ENCODE measurements around the gene GPSM1. TPM values are rescaled to one million over a fixed set of nuclear protein-coding genes. Genes with fewer than 3 reads are reported as not detected.

The GPSM1 gene
- total RNA-seq, 1 donor from 2014 or later = 140 TPM

- peaks cover 10% of the 10 kb centered on the region for H3K27me3 Mint-ChIP-seq (ENCODE audit: unreplicated experiment)
- peaks cover 5% of the 10 kb centered on the region for H3K9me3 Mint-ChIP-seq (ENCODE audit: unreplicated experiment)
- H3K36me3 Mint-ChIP-seq (ENCODE audit: unreplicated experiment) = peaks cover under 1% of the 10 kb centered on the region
- no peak for DNase-seq
- peaks cover 7% of the 10 kb centered on the region for H3K4me1 Mint-ChIP-seq (ENCODE audit: low read depth, unreplicated experiment)
- no peak for TF ChIP-seq CTCF (IDR thresholded peaks at IDR 0.05; ENCODE audit: partially characterized antibody, unreplicated experiment)
- peak overlapping the region; percentile 55 for H3K27ac Mint-ChIP-seq (ENCODE audit: unreplicated experiment)
- no peak overlapping the region for H3K4me3 Mint-ChIP-seq (ENCODE audit: unreplicated experiment)
Observed at GRCh38 chr9:136325358-136325757, 2.0 kb upstream of the GPSM1 start.

DNA sequence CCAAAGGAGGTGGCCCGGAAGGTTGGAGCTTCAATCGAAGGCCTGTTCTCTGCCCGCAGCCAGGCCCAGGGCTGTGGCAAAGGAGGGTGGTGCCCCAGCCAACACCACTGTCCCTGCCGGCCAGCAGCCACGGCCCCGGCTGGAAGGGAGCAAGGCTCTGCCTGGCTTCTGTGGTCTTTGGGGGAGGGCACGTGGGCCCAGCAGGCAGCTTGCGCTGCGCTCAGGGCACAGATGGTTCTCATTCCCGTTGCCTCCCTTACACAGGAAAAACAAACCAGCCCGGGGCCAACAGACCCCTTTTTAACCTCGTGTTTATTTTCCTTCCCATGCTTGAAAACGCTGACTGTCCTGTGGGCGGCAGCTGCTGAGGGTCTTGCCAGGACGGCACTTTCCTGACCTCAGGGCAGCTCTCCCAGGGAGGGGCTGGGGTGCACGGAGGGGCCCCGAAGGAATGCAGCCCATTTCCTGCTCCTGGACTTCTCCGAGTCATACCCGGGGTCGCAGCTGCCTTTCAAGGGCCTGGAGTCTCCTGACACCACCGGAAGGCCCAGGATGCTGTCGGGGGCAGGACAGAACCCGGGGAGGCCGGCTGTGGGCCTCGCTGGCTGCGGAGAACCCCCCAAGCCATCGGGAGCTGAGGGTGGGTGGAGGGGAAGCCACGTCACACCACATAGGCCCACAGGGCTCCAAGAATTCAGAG is 1.1 kb upstream of the GPSM1 start:
- Mint-ChIP-seq H3K4me3 (ENCODE audit: unreplicated experiment) (no peak overlapping the region), H3K36me3 (ENCODE audit: unreplicated experiment) (no peaks in the 10 kb centered on the region), H3K4me1 (ENCODE audit: low read depth, unreplicated experiment) (peaks cover 11% of the 10 kb centered on the region), H3K27me3 (ENCODE audit: unreplicated experiment) (peaks cover 12% of the 10 kb centered on the region), H3K9me3 (ENCODE audit: unreplicated experiment) (peaks cover 4% of the 10 kb centered on the region), H3K27ac (ENCODE audit: unreplicated experiment) (no peak overlapping the region)
- no peak for TF ChIP-seq CTCF (IDR thresholded peaks at IDR 0.05; ENCODE audit: partially characterized antibody, unreplicated experiment)
- no peak for DNase-seq

GRCh38 chr9:136326761-136327303 is 507 bp upstream of the GPSM1 start:
- Mint-ChIP-seq H3K4me3 (ENCODE audit: unreplicated experiment) (no peak overlapping the region), H3K27me3 (ENCODE audit: unreplicated experiment) (peaks cover 12% of the 10 kb centered on the region), H3K4me1 (ENCODE audit: low read depth, unreplicated experiment) (peaks cover 11% of the 10 kb centered on the region), H3K36me3 (ENCODE audit: unreplicated experiment) (no peaks in the 10 kb centered on the region), H3K9me3 (ENCODE audit: unreplicated experiment) (peaks cover 4% of the 10 kb centered on the region), H3K27ac (ENCODE audit: unreplicated experiment) (no peak overlapping the region)
- TF ChIP-seq CTCF (IDR thresholded peaks at IDR 0.05; ENCODE audit: partially characterized antibody, unreplicated experiment) = no peak
- no peak for DNase-seq

DNA sequence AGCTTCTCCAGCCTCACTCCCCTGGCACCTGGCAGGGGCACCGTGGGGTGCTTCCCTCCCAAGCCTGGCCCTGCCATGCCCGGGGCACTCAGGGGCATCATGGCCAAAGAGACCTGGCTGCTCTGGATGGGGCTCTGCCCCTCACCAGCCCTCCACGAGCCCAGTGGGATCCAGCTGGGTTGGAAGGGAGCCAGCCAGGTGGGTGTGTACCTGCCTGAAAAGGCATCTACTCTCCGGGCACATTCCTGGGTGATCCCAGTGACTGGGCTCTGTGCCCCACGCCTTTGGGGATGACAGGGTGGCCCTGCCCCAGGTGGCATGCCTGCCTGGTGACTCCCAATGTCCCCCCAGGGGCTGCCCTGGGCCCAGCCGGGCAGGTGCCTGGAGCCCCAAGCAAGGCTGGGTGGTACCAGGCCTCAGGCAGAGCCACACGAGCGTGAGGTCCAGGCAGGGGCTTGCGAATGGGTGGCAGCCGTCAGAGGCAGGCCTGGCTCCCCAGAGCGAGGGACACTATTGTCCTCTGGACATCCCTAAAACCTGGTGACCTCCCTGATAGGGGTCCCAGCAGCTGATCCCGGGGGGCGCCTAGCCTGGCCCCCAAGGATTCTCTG is 777 bp downstream of the GPSM1 start:
- H3K27ac Mint-ChIP-seq (ENCODE audit: unreplicated experiment) = peak overlapping the region; percentile 85
- no peak for DNase-seq
- TF ChIP-seq CTCF (IDR thresholded peaks at IDR 0.05; ENCODE audit: partially characterized antibody, unreplicated experiment) = no peak
- peaks cover 11% of the 10 kb centered on the region for H3K4me1 Mint-ChIP-seq (ENCODE audit: low read depth, unreplicated experiment)
- H3K36me3 Mint-ChIP-seq (ENCODE audit: unreplicated experiment) = no peaks in the 10 kb centered on the region
- peaks cover 14% of the 10 kb centered on the region for H3K27me3 Mint-ChIP-seq (ENCODE audit: unreplicated experiment)
- peak overlapping the region; percentile 88 for H3K4me3 Mint-ChIP-seq (ENCODE audit: unreplicated experiment)
- H3K9me3 Mint-ChIP-seq (ENCODE audit: unreplicated experiment) = peaks cover 3% of the 10 kb centered on the region

DNA sequence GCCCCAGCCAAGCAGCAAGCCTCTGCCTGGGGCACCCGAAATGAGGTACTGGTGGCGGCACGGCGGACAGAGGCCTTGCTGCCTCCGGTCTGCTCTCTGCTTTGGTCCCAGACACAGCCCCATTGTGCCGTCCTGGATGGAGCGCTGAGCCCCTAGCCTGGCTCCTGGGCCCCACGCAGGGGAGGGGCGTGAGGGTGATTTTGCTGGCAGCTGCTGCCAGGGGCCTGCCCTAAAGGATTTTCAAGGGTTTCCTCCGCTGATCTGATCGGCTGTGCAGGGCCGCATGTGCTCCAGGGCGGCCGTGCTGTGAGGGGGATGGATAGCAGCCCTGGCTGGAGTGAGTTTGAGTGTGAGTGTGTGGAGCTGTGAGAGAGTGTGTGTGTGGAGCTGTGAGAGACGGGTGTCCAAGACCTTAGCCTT is 1.3 kb downstream of the GPSM1 start:
- H3K9me3 Mint-ChIP-seq (ENCODE audit: unreplicated experiment) = peaks cover 1% of the 10 kb centered on the region
- peak overlapping the region; percentile 85 for H3K27ac Mint-ChIP-seq (ENCODE audit: unreplicated experiment)
- peak overlapping the region; percentile 88 for H3K4me3 Mint-ChIP-seq (ENCODE audit: unreplicated experiment)
- no peaks in the 10 kb centered on the region for H3K36me3 Mint-ChIP-seq (ENCODE audit: unreplicated experiment)
- DNase-seq = peak; percentile 63
- TF ChIP-seq CTCF (IDR thresholded peaks at IDR 0.05; ENCODE audit: partially characterized antibody, unreplicated experiment) = no peak
- H3K27me3 Mint-ChIP-seq (ENCODE audit: unreplicated experiment) = peaks cover 10% of the 10 kb centered on the region
- H3K4me1 Mint-ChIP-seq (ENCODE audit: low read depth, unreplicated experiment) = peaks cover 8% of the 10 kb centered on the region
